Transverse colon (tissue), 4 donors: ENCODE results near the gene CACNA1C. TPM values are rescaled to one million over a fixed set of nuclear protein-coding genes. Genes with fewer than 3 reads are reported as not detected.

Experiments used
- DNase-seq: peaks from one replicate; pipeline ENCODE4 v3.0.0-alpha.2; 2019
- H3K27ac ChIP-seq, 4 donors: fragments of 200-600 bp; sonication (generic); 2 replicates each; pipeline ENCODE4 v1.5.1; 2016 to 2018; ENCODE audit warnings: inconsistent platforms in 4 of 4
- H3K27me3 ChIP-seq: fragments of 200-600 bp; sonication (generic); 2 replicates; pipeline ENCODE4 v1.5.1; 2017; ENCODE audit warnings: inconsistent platforms
- H3K36me3 ChIP-seq, 4 donors: fragments of 200-600 bp; sonication (generic); 2 replicates each; pipeline ENCODE4 v1.5.1; 2017 to 2019; ENCODE audit warnings: inconsistent platforms in 4 of 4
- H3K4me1 ChIP-seq, 4 donors: fragments of 200-600 bp; sonication (generic); 2 replicates each; pipeline ENCODE4 v1.5.1; 2017 to 2020; ENCODE audit warnings: inconsistent platforms in 4 of 4
- H3K4me3 ChIP-seq, 4 donors: fragments of 200-600 bp; sonication (generic); 1 replicate in 1 of 4; 2 replicates in 3 of 4; pipeline versions ENCODE4 v1.5.1 to v1.6.1; 2017 to 2019; ENCODE audit warnings: inconsistent platforms in 4 of 4
- H3K9me3 ChIP-seq, 2 donors: fragments of 200-600 bp; sonication (generic); 2 replicates each; pipeline ENCODE4 v1.5.1; 2017 to 2019; ENCODE audit warnings: inconsistent platforms in 2 of 2
- EP300 ChIP-seq: sonication (generic); formaldehyde crosslinking; IDR thresholded peaks from one replicate; pipeline ENCODE4 v1.6.1; 2017; ENCODE audit warnings: antibody characterized with exemption, low read depth
- POLR2A ChIP-seq: fragments of 450-650 bp; IDR thresholded peaks from one replicate; pipeline ENCODE4 v1.6.1; 2016; ENCODE audit warnings: antibody characterized with exemption, mild to moderate bottlenecking, moderate library complexity
- POLR2AphosphoS5 ChIP-seq, 3 donors: sonication (generic); formaldehyde crosslinking; IDR thresholded peaks; one replicate each; pipeline ENCODE4 v1.6.1; 2016; ENCODE audit warnings: antibody characterized with exemption in 3 of 3
- WGBS, 2 donors: methylation state at CpG; one replicate each; pipeline ENCODE4 v1.1.5; 2018; ENCODE audit warnings: low coverage in 1 of 2; 5-methylcytosine and 5-hydroxymethylcytosine counted together
- in situ Hi-C, 4 donors: fragments of 200-750 bp; cut with MboI; loops; one replicate each; pipeline versions ENCODE4 v1.15.0 to v1.15.1; 2017; ENCODE audit warnings: low sequenced_read_pairs in 3 of 4, low pct_ligation_motif_present in 1 of 4, low pct_unique_long_range_greater_than_20kb in 1 of 4
- intact Hi-C: fragments of 100-400 bp; cut with DNase I; formaldehyde crosslinking; loops from one replicate; pipeline ENCODE4 v1.15.1; 2023; ENCODE audit warnings: low total_unique reads
- total RNA-seq, 4 donors: library from RNA; depleted of rRNA; stranded (reverse); fragments of >200 nt; gene quantifications; one replicate each; pipeline ENCODE4 v1.1.0, GENCODE V29; 2016
- TF ChIP-seq, protein P1 (sequence below), 5 experiments: fragments of 200-600 bp in 3 of 5; fragments of 450-650 bp in 2 of 5; sonication (generic) in 3 of 5; IDR thresholded peaks; 1 replicate in 2 of 5; 2 replicates in 3 of 5; pipeline ENCODE4 v1.5.1; 2016 to 2017; ENCODE audit warnings: antibody characterized with exemption in 5 of 5, inconsistent platforms in 3 of 5, mild to moderate bottlenecking in 2 of 5, moderate library complexity in 1 of 5

CACNA1C gene
- total RNA-seq, 4 donors from 2014 or later, result 18.8 to 35.2 (median 24.8) TPM

DNA sequence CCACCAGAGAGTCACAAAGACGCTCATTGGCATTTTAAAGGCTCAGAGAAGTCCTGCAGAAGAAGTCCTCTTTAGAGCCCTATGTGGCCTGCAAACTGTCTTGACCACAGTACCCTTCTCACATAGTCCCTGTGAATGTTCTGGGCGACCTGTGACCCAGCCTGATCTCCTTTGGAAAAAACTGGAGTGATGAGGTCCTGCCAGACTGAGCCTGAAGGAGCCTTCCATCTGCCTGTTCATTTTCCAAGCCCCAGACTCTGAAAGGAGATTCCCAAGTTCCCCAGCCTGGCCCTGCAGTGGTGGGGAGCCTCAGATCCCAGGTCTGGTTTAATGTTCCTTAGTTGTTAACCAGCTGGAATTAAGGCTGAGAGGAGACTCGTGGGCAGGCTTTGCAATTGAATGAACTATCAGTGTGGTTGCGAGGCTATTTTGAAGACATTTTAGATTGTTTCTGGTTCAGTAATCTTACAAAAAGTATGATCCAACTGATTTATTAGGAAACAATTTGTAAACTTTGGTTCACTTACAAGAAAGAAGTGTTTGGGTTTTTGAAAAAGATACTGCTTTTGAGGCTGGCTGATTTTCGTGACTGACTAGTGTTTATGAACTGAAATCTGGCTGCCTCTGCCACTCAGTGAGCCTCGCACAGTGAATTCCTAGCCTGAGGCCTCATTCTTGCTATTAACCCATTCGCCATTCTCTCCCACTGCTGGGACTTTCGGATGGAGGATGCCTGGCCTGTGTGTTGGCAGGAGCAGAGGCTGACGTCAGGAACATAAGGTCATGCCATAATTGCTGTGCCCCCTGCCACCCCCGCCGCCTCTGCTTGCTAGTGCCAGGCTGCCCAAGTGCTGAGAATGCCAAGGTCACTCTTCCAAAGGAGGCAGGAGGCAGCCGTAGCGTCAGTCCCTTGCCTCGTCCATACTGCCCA is 249.0 kb downstream of the CACNA1C start:
- intact Hi-C loops (no loop called here), in situ Hi-C loops (no loop called here)
- Histone ChIP-seq H3K36me3 (no peaks in the 10 kb centered on the region), H3K27ac (peak overlapping the region; percentile 44 to 76 (median 65)), H3K27me3 (no peaks in the 10 kb centered on the region), H3K4me3 (no peak overlapping the region), H3K9me3 (no peaks in the 10 kb centered on the region), H3K4me1 (peaks cover 2 to 20% (median 11%) of the 10 kb centered on the region in 4 donors)
- WGBS, 2 donors, result 70 to 74% methylated on average over 3 to 14 of the region's 14 CpGs
- DNase-seq, result no peak
- TF ChIP-seq POLR2AphosphoS5 (IDR thresholded peaks at IDR 0.05), result peak in 1 of 3 donors; percentile 7
- no peak for TF ChIP-seq EP300

DNA sequence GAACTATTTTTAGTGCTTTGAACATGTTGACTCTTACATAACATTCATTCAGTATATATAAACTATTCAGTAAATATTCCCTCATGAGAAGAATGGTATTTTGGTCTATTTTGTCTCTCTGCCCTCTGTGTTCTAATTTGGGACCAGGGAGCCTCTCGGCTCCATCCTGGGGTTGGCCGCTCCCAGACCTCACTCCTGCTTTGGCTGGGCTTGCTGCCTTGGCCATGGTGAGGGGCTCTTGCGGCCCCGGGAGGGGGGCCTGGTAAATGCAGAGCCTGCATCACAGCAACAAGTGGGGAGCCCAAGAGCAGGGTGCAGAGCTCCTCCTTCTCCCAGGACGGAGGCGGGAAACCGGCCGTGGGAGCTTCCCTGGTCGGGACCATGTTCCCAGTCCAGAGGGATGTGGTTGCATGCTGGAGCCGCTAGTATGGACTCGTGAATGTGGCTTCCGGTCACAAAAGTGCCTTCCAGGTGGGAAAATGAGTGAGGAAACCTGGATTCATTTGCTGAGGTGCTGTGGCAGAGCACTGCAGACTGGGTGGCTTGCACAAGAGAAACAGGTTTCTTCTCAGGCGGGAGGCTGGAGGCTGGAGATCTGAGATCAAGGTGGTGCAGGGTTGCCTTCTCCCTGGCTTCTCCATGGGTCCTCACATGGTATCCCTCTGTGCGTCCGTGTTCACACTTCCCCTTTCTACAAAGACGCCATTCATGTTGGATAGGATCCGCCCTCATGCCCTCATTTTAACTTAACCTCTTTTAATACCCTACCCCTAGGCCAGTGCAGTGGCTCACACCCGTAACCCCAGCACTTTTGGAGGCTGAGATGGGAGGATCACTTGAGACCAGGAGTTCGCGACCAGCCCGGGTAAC is 250.2 kb downstream of the CACNA1C start:
- Histone ChIP-seq H3K4me3 (no peak overlapping the region), H3K36me3 (no peaks in the 10 kb centered on the region), H3K4me1 (peaks cover 0 to 20% (median 11%) of the 10 kb centered on the region in 4 donors), H3K27ac (peak overlapping the region; percentile 44 to 76 (median 65)), H3K27me3 (no peaks in the 10 kb centered on the region), H3K9me3 (no peaks in the 10 kb centered on the region)
- intact Hi-C loops (no loop called here), in situ Hi-C loops (no loop called here)
- 81 to 84% methylated on average over 5 to 21 of the region's 21 CpGs for WGBS, 2 donors
- no peak for DNase-seq
- no peak for TF ChIP-seq EP300
- TF ChIP-seq POLR2A, result no peak

DNA sequence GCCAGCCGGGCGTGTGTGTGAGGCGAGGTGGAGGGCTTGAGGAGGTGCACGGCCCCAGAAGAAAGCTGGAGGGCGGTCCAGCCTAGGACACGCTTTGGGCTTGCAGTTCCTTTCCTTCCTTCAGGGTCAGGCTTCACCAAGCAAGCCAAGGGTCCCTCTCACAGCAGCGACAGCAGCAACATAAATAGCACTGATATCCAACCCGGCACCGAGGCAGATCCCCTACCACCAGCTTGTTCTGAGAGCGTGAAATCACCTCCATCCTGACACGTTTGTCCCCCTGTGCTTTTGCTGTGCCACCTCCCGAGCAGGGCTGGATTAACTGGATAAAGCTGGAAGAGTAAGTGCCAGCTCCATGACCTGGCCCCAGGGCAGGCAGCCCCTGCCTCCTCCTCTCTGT is 251.4 kb downstream of the CACNA1C start:
- Histone ChIP-seq H3K27me3 (no peaks in the 10 kb centered on the region), H3K36me3 (no peaks in the 10 kb centered on the region), H3K4me1 (peaks cover 0 to 20% (median 11%) of the 10 kb centered on the region in 4 donors), H3K4me3 (no peak overlapping the region), H3K27ac (peak overlapping the region in 1 of 4 donors; percentile 5), H3K9me3 (no peaks in the 10 kb centered on the region)
- TF ChIP-seq POLR2A (no peak), POLR2AphosphoS5 (IDR thresholded peaks at IDR 0.05) (no peak), EP300 (no peak)
- TF ChIP-seq, protein P1, sequence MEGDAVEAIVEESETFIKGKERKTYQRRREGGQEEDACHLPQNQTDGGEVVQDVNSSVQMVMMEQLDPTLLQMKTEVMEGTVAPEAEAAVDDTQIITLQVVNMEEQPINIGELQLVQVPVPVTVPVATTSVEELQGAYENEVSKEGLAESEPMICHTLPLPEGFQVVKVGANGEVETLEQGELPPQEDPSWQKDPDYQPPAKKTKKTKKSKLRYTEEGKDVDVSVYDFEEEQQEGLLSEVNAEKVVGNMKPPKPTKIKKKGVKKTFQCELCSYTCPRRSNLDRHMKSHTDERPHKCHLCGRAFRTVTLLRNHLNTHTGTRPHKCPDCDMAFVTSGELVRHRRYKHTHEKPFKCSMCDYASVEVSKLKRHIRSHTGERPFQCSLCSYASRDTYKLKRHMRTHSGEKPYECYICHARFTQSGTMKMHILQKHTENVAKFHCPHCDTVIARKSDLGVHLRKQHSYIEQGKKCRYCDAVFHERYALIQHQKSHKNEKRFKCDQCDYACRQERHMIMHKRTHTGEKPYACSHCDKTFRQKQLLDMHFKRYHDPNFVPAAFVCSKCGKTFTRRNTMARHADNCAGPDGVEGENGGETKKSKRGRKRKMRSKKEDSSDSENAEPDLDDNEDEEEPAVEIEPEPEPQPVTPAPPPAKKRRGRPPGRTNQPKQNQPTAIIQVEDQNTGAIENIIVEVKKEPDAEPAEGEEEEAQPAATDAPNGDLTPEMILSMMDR (IDR thresholded peaks at IDR 0.05), result no peak
- intact Hi-C loops, result no loop called here
- no peak for DNase-seq
- WGBS, 2 donors, result 82% methylated on average over 12 of the region's 12 CpGs; no CpG with 5 or more reads in 1 of the 2 donors
- in situ Hi-C loops, result no loop called here

DNA sequence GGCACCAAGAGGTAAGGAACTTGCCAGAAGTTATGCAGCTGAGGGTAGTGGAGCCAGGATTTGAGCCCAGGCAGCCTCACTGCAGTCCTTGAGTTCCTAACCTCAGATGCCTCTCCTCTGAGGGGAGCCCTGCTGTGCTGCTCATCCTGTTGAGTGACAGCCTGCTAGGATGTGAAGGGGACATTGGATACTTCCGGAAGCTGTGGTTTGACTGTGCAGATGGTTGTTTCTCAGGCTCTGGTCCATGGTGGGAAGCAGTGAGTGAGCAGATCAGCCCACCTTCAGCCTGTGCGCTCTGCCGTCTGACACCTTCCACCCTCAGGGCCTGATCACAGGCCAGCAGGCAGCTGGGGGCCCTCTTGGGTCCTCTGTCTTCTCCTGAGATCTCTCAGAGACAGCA is 253.2 kb downstream of the CACNA1C start:
- Histone ChIP-seq H3K36me3 (no peaks in the 10 kb centered on the region), H3K9me3 (no peaks in the 10 kb centered on the region), H3K4me1 (peaks cover 0 to 21% (median 17%) of the 10 kb centered on the region in 4 donors), H3K27ac (peak overlapping the region in 1 of 4 donors; percentile 27), H3K4me3 (no peak overlapping the region), H3K27me3 (no peaks in the 10 kb centered on the region)
- DNase-seq, result no peak
- TF ChIP-seq, protein P1 (IDR thresholded peaks at IDR 0.05), result no peak
- no peak for TF ChIP-seq POLR2A
- WGBS, 2 donors, result 82% methylated on average over 3 of the region's 3 CpGs; no CpG with 5 or more reads in 1 of the 2 donors
- in situ Hi-C loops, result no loop called here
- intact Hi-C loops, result no loop called here

DNA sequence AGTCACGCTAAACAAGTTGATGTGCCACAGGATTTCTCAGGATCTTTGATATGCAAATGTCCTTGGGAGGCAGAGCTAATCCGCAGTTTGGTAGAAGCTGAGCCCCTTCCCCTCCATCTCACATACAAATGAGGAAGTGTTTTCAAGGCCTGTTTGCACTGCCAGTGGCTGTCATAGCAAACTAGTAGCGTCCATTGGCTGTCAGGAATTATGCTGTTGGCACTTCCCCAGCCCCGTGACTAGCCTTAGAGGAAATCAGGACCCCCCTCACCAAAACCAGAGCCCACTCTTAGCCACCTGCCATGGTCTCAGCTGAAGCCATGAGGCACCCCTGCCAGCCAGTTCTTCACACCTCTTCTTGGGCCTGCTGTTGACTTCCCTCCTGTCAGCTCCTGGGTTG is 253.9 kb downstream of the CACNA1C start:
- Histone ChIP-seq H3K27ac (peak overlapping the region in 3 of 4 donors; percentile 5 to 27 (median 20)), H3K4me1 (peaks cover 0 to 17% (median 14%) of the 10 kb centered on the region in 4 donors), H3K36me3 (no peaks in the 10 kb centered on the region), H3K27me3 (no peaks in the 10 kb centered on the region), H3K9me3 (no peaks in the 10 kb centered on the region), H3K4me3 (no peak overlapping the region)
- WGBS, 2 donors, result 66 to 69% methylated on average over 3 to 4 of the region's 4 CpGs
- intact Hi-C loops, result no loop called here
- TF ChIP-seq EP300 (no peak), POLR2A (no peak), POLR2AphosphoS5 (IDR thresholded peaks at IDR 0.05) (no peak)
- TF ChIP-seq, protein P1 (IDR thresholded peaks at IDR 0.05), result no peak
- DNase-seq, result no peak
- in situ Hi-C loops, result no loop called here
